Neural cell (in vitro differentiated cells): ENCODE data around the gene LARGE1. TPM values are rescaled to one million over a fixed set of nuclear protein-coding genes. Genes with fewer than 3 reads are reported as not detected.

Source experiments
- H2AFZ ChIP-seq: fragments of 200-600, 300-800 bp; sonication (generic), shearing (Covaris generic); 2 replicates; pipeline ENCODE4 v1.6.0; 2014; ENCODE audit warnings: low read depth, mild to moderate bottlenecking, antibody characterized with exemption, low read length, moderate library complexity
- H3F3A ChIP-seq: fragments of 200-600 bp; shearing (Covaris generic); 2 replicates; pipeline ENCODE4 v1.6.1; 2016; ENCODE audit warnings: mild to moderate bottlenecking, moderate library complexity, mixed read lengths, antibody characterized with exemption, low read length; ENCODE audit not compliant: insufficient read depth, poor library complexity, severe bottlenecking
- H3K27ac ChIP-seq: fragments of 200-600, 300-800 bp; sonication (generic), shearing (Covaris generic); 2 replicates; pipeline ENCODE4 v1.5.1; 2014; ENCODE audit warnings: mild to moderate bottlenecking, low read length, moderate library complexity
- H3K27me3 ChIP-seq: fragments of 300-800, 200-600 bp; sonication (generic), shearing (Covaris generic); 2 replicates; pipeline ENCODE4 v1.6.0; 2014; ENCODE audit warnings: mild to moderate bottlenecking, low read depth, low read length, moderate library complexity; ENCODE audit not compliant: insufficient read depth
- H3K36me3 ChIP-seq: fragments of 300-800, 200-600 bp; sonication (generic), shearing (Covaris generic); 2 replicates; pipeline ENCODE4 v1.5.1; 2014; ENCODE audit warnings: mild to moderate bottlenecking, antibody characterized with exemption, low read length, moderate library complexity; ENCODE audit not compliant: insufficient read depth
- H3K4me2 ChIP-seq: fragments of 300-800, 200-600 bp; sonication (generic), shearing (Covaris generic); 2 replicates; pipeline ENCODE4 v1.6.0; 2014; ENCODE audit warnings: mild to moderate bottlenecking, low read length
- H3K4me3 ChIP-seq: fragments of 300-800, 200-600 bp; sonication (generic), shearing (Covaris generic); 2 replicates; pipeline ENCODE4 v1.5.1; 2014; ENCODE audit warnings: mild to moderate bottlenecking, low read length, moderate library complexity
- H3K79me2 ChIP-seq: fragments of 200-600 bp; shearing (Covaris generic); replicated peaks from 2 replicates; pipeline ENCODE4 v1.6.0; 2014; ENCODE audit warnings: mild to moderate bottlenecking, low read length, moderate library complexity; ENCODE audit not compliant: insufficient read depth
- H3K9ac ChIP-seq: fragments of 300-800, 200-600 bp; sonication (generic), shearing (Covaris generic); 2 replicates; pipeline ENCODE4 v1.6.1; 2016; ENCODE audit warnings: mild to moderate bottlenecking, low read length, mixed read lengths
- H3K9me2 ChIP-seq: fragments of 200-600 bp; shearing (Covaris generic); 2 replicates; pipeline ENCODE4 v1.6.1; 2016; ENCODE audit warnings: mild to moderate bottlenecking, low read length, mixed read lengths; ENCODE audit not compliant: insufficient read depth
- H3K9me3 ChIP-seq: fragments of 200-600, 300-800 bp; sonication (generic), shearing (Covaris generic); 2 replicates; pipeline ENCODE4 v1.6.1; 2016; ENCODE audit warnings: mild to moderate bottlenecking, mixed run types, low read length, moderate library complexity, mixed read lengths
- H4K20me1 ChIP-seq: fragments of 200-600 bp; shearing (Covaris generic); 2 replicates; pipeline ENCODE4 v1.6.1; 2016; ENCODE audit warnings: mild to moderate bottlenecking, mixed run types; ENCODE audit not compliant: insufficient read depth
- CTCF ChIP-seq: fragments of 450-650 bp; IDR thresholded peaks from 2 replicates; pipeline ENCODE4 v1.5.1; 2014; ENCODE audit warnings: antibody characterized with exemption, mild to moderate bottlenecking, moderate library complexity; ENCODE audit not compliant: poor library complexity, severe bottlenecking
- EP300 ChIP-seq: fragments of 450-650 bp; conservative IDR thresholded peaks from 2 replicates; pipeline ENCODE4 v1.6.1; 2014; ENCODE audit warnings: antibody characterized with exemption, mild to moderate bottlenecking, moderate library complexity; ENCODE audit not compliant: poor library complexity, severe bottlenecking
- EZH2 ChIP-seq: fragments of 200-600, 300-800 bp; shearing (Covaris generic), sonication (generic); IDR thresholded peaks from 2 replicates; pipeline ENCODE4 v1.6.1; 2014; ENCODE audit warnings: antibody characterized with exemption, low read length, borderline replicate concordance, mild to moderate bottlenecking; ENCODE audit not compliant: insufficient read depth, poor library complexity, severe bottlenecking
- MXI1 ChIP-seq: fragments of 450-650 bp; conservative IDR thresholded peaks from 2 replicates; pipeline ENCODE4 v1.6.1; 2014; ENCODE audit warnings: antibody characterized with exemption, mild to moderate bottlenecking; ENCODE audit not compliant: poor library complexity, severe bottlenecking
- POLR2AphosphoS5 ChIP-seq: IDR thresholded peaks from 2 replicates; pipeline ENCODE4 v1.6.1; 2012
- RAD21 ChIP-seq: fragments of 450-650 bp; conservative IDR thresholded peaks from 2 replicates; pipeline ENCODE4 v1.6.1; 2014; ENCODE audit warnings: antibody characterized with exemption, mild to moderate bottlenecking, moderate library complexity
- REST ChIP-seq: IDR thresholded peaks from 2 replicates; pipeline ENCODE4 v1.6.1; 2012; ENCODE audit warnings: borderline replicate concordance
- TAF1 ChIP-seq: IDR thresholded peaks from 2 replicates; pipeline ENCODE4 v1.6.1; 2012; ENCODE audit warnings: low read depth
- polyA plus RNA-seq: library from polyadenylated mRNA; depleted of rRNA; stranded (reverse); fragments of >200 nt; gene quantifications from 2 replicates; pipeline ENCODE4 v1.2.3, GENCODE V29; 2014

LARGE1 gene
- polyA plus RNA-seq, 1 donor from 2014 or later, result 27.5 TPM

- Histone ChIP-seq H3K4me2 (no peak overlapping the region), H3K9me3 (no peaks in the 10 kb centered on the region), H3K27ac (no peak overlapping the region), H4K20me1 (no peaks in the 10 kb centered on the region), H3F3A (no peaks in the 10 kb centered on the region), H3K79me2 (no peaks in the 10 kb centered on the region), H3K9me2 (no peaks in the 10 kb centered on the region), H3K27me3 (no peaks in the 10 kb centered on the region), H3K4me3 (no peak overlapping the region), H3K36me3 (no peaks in the 10 kb centered on the region), H2AFZ (no peak overlapping the region), H3K9ac (no peak overlapping the region)
- TF ChIP-seq EZH2, result no peak
- TF ChIP-seq REST, result no peak
- no peak for TF ChIP-seq MXI1
- TF ChIP-seq CTCF, result no peak
- no peak for TF ChIP-seq EP300
Measured at GRCh38 chr22:33658775-33659174, 261.5 kb downstream of the LARGE1 start.

GRCh38 chr22:33657670-33658069 is 262.6 kb downstream of the LARGE1 start:
- no peaks in the 10 kb centered on the region for H3K9me3 ChIP-seq
- H3K27ac ChIP-seq, result no peak overlapping the region
- H3F3A ChIP-seq, result no peaks in the 10 kb centered on the region

More at GRCh38 chr22:33657670-33658069, 262.6 kb downstream of the LARGE1 start:
- Histone ChIP-seq H3K9ac (no peak overlapping the region), H3K36me3 (no peaks in the 10 kb centered on the region), H3K9me2 (no peaks in the 10 kb centered on the region), H3K4me3 (no peak overlapping the region), H3K4me2 (no peak overlapping the region), H3K27me3 (no peaks in the 10 kb centered on the region), H2AFZ (no peak overlapping the region), H4K20me1 (no peaks in the 10 kb centered on the region), H3K79me2 (no peaks in the 10 kb centered on the region)
- TF ChIP-seq MXI1 (no peak), REST (no peak), CTCF (no peak), TAF1 (no peak), POLR2AphosphoS5 (no peak), RAD21 (no peak)
